Measurements from ENCODE around the gene IL2RG.
A peak's percentile ranks its signal among the peaks of the same experiment; 100 is the strongest.

Gene IL2RG

DNA sequence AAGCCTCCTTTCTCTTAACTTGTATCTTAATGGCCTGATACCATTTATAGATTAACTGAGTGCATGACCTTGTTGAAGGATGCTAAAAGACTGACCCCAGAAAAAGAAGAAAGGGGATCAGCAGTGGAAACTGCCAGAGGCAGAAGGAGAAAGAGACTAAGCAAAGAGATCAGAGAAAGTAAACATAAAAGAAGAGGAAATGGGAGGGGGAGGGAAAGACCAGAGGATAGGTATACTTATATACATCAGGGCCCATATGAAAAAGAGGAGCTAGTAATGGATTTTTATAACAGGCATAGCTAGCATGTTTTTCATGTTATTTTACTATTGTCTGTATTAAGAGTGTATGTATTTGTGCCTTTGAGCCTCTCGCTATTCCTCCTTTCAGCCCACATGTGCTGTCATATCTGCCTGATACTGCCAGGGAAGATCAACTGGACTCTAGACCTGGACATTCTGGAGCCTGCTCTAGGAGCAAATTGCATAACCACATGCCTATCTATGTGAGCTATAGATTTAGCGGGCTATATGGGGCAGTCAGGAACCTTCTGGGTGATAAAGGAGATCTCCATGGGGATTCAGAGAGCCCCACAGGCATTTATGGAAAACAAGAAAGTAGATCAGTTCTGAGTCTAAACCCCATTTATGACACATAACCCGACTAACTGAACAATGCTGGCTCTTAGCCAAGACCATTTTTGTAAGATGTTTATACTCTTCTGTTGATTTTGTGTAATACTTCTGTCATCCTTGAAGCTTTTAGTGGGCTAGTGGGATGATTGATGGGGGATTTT, 29.9 kb downstream of the IL2RG start:
- FAIRE-seq (no peak), DNase-seq (ENCODE audit: low spot score) (no peak)

DNA sequence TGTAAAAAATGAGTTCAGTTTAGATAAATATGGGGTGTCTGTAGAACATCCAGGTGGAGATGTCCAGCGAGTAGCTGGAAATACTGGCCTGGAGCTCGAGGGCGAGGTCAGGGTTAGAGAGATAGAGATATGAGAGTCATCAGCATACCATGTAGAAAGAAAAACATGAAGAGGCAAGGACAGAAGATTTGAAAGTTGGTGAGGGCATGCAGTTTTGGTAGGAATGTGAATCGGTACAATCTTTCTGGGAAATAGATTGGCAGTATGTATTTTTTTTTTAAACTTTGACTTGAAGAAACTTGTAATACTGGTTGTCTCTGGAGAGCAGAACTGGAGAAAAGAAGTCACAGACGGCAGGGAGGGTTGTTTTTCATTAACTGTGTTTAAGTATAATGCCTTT, 40.8 kb downstream of the IL2RG start:
- no peak for DNase-seq (ENCODE audit: low spot score)

DNA sequence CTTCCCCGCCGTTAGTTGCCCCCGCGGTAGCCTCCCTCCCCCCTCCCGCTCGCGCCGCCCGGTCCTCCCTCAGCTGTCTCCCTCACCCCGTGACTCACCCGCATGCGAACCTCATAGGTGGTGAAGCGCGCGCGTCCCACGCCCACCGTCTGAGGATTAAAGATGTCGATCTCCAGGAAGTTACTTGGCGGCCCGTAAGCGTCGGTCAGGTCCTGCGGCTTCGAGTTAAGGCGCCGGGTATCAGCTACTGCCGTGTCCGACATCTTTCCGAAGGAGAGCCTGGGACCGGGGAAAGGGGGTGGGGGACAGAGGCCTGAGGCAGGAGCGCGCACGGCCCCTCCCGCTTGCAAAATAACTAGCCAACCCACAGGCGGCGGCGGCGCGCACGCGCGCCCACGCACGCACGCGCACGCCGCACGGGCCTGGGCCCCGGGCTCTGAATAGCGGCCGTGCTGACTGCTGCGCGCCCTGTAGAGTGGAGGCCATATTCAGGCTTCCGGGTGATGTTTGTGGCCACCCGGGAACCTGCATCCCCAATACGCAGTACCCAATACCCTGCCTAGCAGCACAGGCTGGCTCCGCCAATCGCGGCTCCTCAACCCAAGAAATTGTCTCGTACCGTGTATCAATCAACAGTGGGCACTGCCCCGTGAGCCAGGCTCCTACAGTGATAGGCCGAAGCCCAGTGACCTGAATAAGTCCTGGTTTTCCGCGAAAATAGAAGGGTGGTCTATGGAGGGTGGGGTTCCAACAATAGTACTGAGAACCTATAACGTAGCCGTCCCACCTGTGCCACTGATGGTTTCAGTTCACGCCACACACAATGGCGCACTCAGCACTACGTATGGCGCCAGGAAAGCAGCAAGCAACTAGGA, 43.1 kb downstream of the IL2RG start, which contains the start of gene SNX12:
SNX12 (minus strand) TSS at position 291 of the 875 bp plus-strand sequence; CDS start at position 263, 28 bp downstream.
- no peak for FAIRE-seq

More for the DNA sequence above, 40.8 kb downstream of the IL2RG start:
- FAIRE-seq = no peak

DNA sequence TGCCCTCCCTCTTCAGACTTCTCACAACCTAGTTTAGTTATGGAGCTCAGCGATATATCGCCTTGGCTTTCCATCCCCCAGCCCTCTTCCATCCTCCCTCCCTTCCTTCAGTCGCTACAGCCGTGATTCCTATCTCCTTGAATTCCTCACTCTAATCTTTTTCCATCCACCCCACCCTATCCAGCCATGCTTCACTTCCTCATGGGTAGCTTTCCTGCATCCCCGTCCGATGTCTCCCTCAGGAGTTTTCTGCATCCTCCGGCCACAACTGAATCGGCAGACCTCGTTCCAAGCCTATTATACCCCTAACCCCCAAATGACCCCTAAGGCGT, 43.7 kb downstream of the IL2RG start:
- DNase-seq (ENCODE audit: low spot score) (no peak), FAIRE-seq (no peak)

More for the DNA sequence above, 43.1 kb downstream of the IL2RG start, which contains the start of gene SNX12:
- peak; percentile 91 for DNase-seq (ENCODE audit: low spot score)

DNA sequence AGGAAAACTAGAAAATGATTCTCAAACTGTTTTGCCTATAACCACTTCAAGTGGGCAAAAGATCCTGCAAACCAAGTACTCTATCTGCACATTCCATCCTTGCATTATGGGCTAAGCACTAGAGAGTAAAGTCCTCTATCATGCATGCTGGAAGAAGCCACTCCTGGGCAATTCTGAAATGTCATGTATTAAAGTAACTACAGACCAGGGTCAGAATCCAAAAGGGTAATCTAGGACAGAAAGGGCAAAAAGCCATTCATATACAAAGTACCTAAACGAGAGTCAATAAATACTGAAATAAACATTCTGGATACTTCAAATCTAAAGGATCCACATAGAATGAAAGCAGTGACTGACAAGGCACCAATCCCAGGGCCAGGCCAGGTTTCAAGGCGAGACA, 44.3 kb downstream of the IL2RG start:
- FAIRE-seq = no peak
- no peak for DNase-seq (ENCODE audit: low spot score)

DNA sequence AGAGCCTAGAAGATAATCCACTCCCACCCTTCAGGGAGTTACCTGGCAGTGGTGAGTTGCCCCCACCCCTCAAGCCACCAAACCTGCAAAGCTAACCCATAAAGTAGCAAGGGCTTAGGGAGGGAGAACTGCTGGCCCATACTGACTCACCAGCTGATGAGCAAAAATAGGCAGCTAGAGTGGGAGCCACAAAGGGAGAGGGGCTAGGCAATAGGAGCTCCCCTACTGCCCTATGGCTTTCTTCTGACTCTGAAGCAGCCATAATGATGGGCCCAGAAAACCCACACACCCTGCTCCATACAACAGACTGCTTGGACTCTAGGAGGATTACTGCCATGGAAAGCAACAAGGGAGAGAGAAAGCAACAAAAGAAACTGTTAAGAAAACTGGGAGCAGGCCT, 51.2 kb downstream of the IL2RG start:
- FAIRE-seq (no peak), DNase-seq (ENCODE audit: low spot score) (no peak)

DNA sequence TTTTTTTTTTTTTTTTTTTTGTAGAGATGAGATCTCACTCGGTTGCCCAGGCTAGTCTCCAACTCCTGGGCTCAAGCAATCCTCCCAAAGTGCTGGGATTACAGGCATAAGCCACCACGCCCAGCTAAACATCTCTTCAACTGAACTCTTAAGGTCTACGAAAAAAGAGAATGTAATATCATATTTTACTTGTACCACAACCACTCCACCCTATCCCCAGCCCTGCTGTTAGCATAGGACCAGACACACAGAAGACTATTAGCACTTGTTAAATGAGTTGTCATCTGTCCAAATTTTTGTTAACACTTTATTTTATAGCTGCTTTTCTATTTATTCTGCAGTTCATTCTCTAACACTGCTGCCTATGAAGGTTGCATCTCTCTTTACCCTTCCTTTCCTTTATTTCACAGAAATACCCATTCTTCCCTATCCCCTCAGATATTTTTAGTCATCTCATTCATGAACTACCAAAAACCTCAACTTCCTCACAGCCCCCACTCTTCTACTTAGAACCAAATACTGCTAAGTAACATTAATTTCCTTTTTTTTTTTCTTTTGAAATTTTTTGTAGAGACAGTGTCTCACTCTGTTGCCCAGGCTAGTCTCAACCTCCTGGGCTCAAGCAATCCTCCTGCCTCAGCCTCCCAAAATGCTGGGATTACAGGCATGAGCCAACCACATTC, 53.4 kb downstream of the IL2RG start:
- DNase-seq (ENCODE audit: low spot score) (no peak), FAIRE-seq (no peak)
